Duodenal mucosa (tissue), 2 donors: ENCODE data around the gene ADPRH.
"Not testable (repeated sequence)": the region's sequence is repeated elsewhere in the genome, so short reads cannot be mapped to it uniquely, and the experiment has no call there.

Experiments used
- H3K27ac ChIP-seq: one replicate; pipeline ENCODE4 v1.7.0; 2013; ENCODE audit warnings: low read depth, low read length
- H3K27me3 ChIP-seq, 2 donors: one replicate each; pipeline ENCODE4 v1.7.0; 2013; ENCODE audit warnings: low read length in 2 of 2, control low read depth in 1 of 2; ENCODE audit not compliant: insufficient read depth in 2 of 2, control insufficient read depth in 1 of 2
- H3K36me3 ChIP-seq, 2 donors: one replicate each; pipeline ENCODE4 v1.7.0; 2013; ENCODE audit warnings: low read length in 2 of 2, control low read depth in 1 of 2; ENCODE audit not compliant: insufficient read depth in 2 of 2, control insufficient read depth in 1 of 2
- H3K4me1 ChIP-seq, 2 donors: one replicate each; pipeline ENCODE4 v1.7.0; 2013; ENCODE audit warnings: low read length in 2 of 2, control low read depth in 1 of 2; ENCODE audit not compliant: insufficient read depth in 2 of 2, control insufficient read depth in 1 of 2
- H3K4me3 ChIP-seq, 2 donors: one replicate each; pipeline ENCODE4 v1.7.0; 2013; ENCODE audit warnings: low read length in 2 of 2, low read depth in 1 of 2
- H3K9ac ChIP-seq, 2 donors: one replicate each; pipeline ENCODE4 v1.7.0; 2013; ENCODE audit warnings: low read length in 2 of 2, low read depth in 1 of 2
- H3K9me3 ChIP-seq, 2 donors: one replicate each; pipeline ENCODE4 v1.7.0; 2013; ENCODE audit warnings: low read length in 2 of 2, control low read depth in 1 of 2; ENCODE audit not compliant: control insufficient read depth in 1 of 2

The ADPRH gene

GRCh38 chr3:119594929-119595328, 15.6 kb downstream of the ADPRH start:
- not testable (repeated sequence) for H3K9me3 ChIP-seq, H3K4me3 ChIP-seq, H3K27me3 ChIP-seq, H3K27ac ChIP-seq, H3K36me3 ChIP-seq, H3K9ac ChIP-seq
- peaks cover 0 to 13% of the 10 kb centered on the region in 2 donors for H3K4me1 ChIP-seq

GRCh38 chr3:119595639-119596334, 16.5 kb downstream of the ADPRH start:
- H3K27ac ChIP-seq, result no peak overlapping the region
- no peak overlapping the region for H3K9ac ChIP-seq
- no peaks in the 10 kb centered on the region for H3K9me3 ChIP-seq
- H3K36me3 ChIP-seq, result no peaks in the 10 kb centered on the region
- peak overlapping the region in 1 of 2 donors; percentile 18 for H3K4me3 ChIP-seq
- peaks cover 0 to 3% of the 10 kb centered on the region in 2 donors for H3K27me3 ChIP-seq
- peaks cover 0 to 13% of the 10 kb centered on the region in 2 donors for H3K4me1 ChIP-seq

- Histone ChIP-seq H3K27me3 (peaks cover 0 to 3% of the 10 kb centered on the region in 2 donors), H3K9ac (no peak overlapping the region), H3K4me1 (peaks cover 0 to 13% of the 10 kb centered on the region in 2 donors), H3K4me3 (no peak overlapping the region), H3K9me3 (no peaks in the 10 kb centered on the region), H3K27ac (no peak overlapping the region), H3K36me3 (no peaks in the 10 kb centered on the region)
Observed at GRCh38 chr3:119596398-119596797, 17.1 kb downstream of the ADPRH start.

GRCh38 chr3:119597548-119598288, 18.4 kb downstream of the ADPRH start, which contains the start of gene PLA1A:
TSS of gene PLA1A (plus strand) at chr3:119597885. CDS start at chr3:119597914, 29 bp downstream.
- Histone ChIP-seq H3K4me3 (no peak within 1 kb of the TSS), H3K9ac (no peak within 1 kb of the TSS), H3K36me3 (no peaks in the 10 kb centered on the region), H3K4me1 (peaks cover 0 to 13% of the 10 kb centered on the region in 2 donors), H3K9me3 (no peaks in the 10 kb centered on the region), H3K27me3 (peaks cover 0 to 3% of the 10 kb centered on the region in 2 donors), H3K27ac (no peak within 1 kb of the TSS)

GRCh38 chr3:119598410-119599098, 19.3 kb downstream of the ADPRH start:
- no peaks in the 10 kb centered on the region for H3K27me3 ChIP-seq
- H3K9me3 ChIP-seq, result no peaks in the 10 kb centered on the region
- no peaks in the 10 kb centered on the region for H3K36me3 ChIP-seq
- no peak overlapping the region for H3K27ac ChIP-seq
- H3K4me1 ChIP-seq, result peaks cover 0 to 13% of the 10 kb centered on the region in 2 donors
- H3K9ac ChIP-seq, result no peak overlapping the region
- H3K4me3 ChIP-seq, result no peak overlapping the region

GRCh38 chr3:119599558-119600174, 20.4 kb downstream of the ADPRH start:
- H3K9ac ChIP-seq, result no peak overlapping the region
- H3K4me3 ChIP-seq, result no peak overlapping the region
- no peaks in the 10 kb centered on the region for H3K9me3 ChIP-seq
- H3K36me3 ChIP-seq, result no peaks in the 10 kb centered on the region
- H3K27ac ChIP-seq, result no peak overlapping the region
- H3K4me1 ChIP-seq, result peaks cover 0 to 13% of the 10 kb centered on the region in 2 donors
- no peaks in the 10 kb centered on the region for H3K27me3 ChIP-seq

GRCh38 chr3:119600732-119601131, 21.4 kb downstream of the ADPRH start:
- Histone ChIP-seq H3K36me3 (no peaks in the 10 kb centered on the region), H3K4me3 (no peak overlapping the region), H3K4me1 (peaks cover 0 to 13% of the 10 kb centered on the region in 2 donors), H3K9ac (no peak overlapping the region), H3K9me3 (no peaks in the 10 kb centered on the region), H3K27me3 (no peaks in the 10 kb centered on the region), H3K27ac (no peak overlapping the region)

- H3K9me3 ChIP-seq, result no peaks in the 10 kb centered on the region
- H3K4me3 ChIP-seq, result no peak overlapping the region
- no peak overlapping the region for H3K9ac ChIP-seq
- no peaks in the 10 kb centered on the region for H3K27me3 ChIP-seq
- H3K27ac ChIP-seq, result no peak overlapping the region
- H3K4me1 ChIP-seq, result peaks cover 0 to 9% of the 10 kb centered on the region in 2 donors
- no peaks in the 10 kb centered on the region for H3K36me3 ChIP-seq
Observed at GRCh38 chr3:119601154-119601553, 21.9 kb downstream of the ADPRH start.

GRCh38 chr3:119602676-119603075, 23.4 kb downstream of the ADPRH start:
- H3K36me3 ChIP-seq, result no peaks in the 10 kb centered on the region
- H3K9me3 ChIP-seq, result no peaks in the 10 kb centered on the region
- H3K4me3 ChIP-seq, result no peak overlapping the region
- no peaks in the 10 kb centered on the region for H3K27me3 ChIP-seq
- no peak overlapping the region for H3K9ac ChIP-seq
- H3K27ac ChIP-seq, result no peak overlapping the region
- H3K4me1 ChIP-seq, result peaks cover 0 to 5% of the 10 kb centered on the region in 2 donors
